CD14-positive monocyte (primary cell): Measurements from ENCODE around the gene UBE2D3. TPM values are rescaled to one million over a fixed set of nuclear protein-coding genes. Genes with fewer than 3 reads are reported as not detected.
A peak's percentile ranks its signal among the peaks of the same experiment; 100 is the strongest.

Experiments
- DNase-seq, 3 donors: peaks; one replicate each; pipeline ENCODE4 v3.0.0-alpha.2; 2011 to 2022
- H2AFZ ChIP-seq: 2 replicates; pipeline ENCODE4 v1.6.0; 2012; ENCODE audit warnings: mild to moderate bottlenecking, low read depth, low read length, inconsistent platforms; ENCODE audit not compliant: insufficient read depth, poor library complexity, severe bottlenecking
- H3K27ac ChIP-seq, 2 donors: 1 replicate in 1 of 2; 2 replicates in 1 of 2; pipeline ENCODE4 v1.5.1; 2012 to 2013; ENCODE audit warnings: low read length in 2 of 2, control low read depth in 1 of 2, inconsistent platforms in 1 of 2, low read depth in 1 of 2, mild to moderate bottlenecking in 1 of 2
- H3K27me3 ChIP-seq, 2 donors: one replicate each; pipeline versions ENCODE4 v1.6.0 to v1.6.1; 2011 to 2013; ENCODE audit warnings: low read length in 2 of 2; ENCODE audit not compliant: control insufficient read depth in 2 of 2, insufficient read depth in 2 of 2
- H3K36me3 ChIP-seq, 2 donors: replicated peaks in 1 of 2; 1 replicate in 1 of 2; 2 replicates in 1 of 2; pipeline versions ENCODE4 v1.5.1 to v1.6.1; 2012 to 2013; ENCODE audit warnings: low read length in 2 of 2, control low read depth in 1 of 2, inconsistent platforms in 1 of 2, mild to moderate bottlenecking in 1 of 2; ENCODE audit not compliant: insufficient read depth in 2 of 2, control insufficient read depth in 1 of 2
- H3K4me1 ChIP-seq, 2 donors: 1 replicate in 1 of 2; 2 replicates in 1 of 2; pipeline versions ENCODE4 v1.5.1 to v1.6.1; 2012 to 2013; ENCODE audit warnings: low read length in 2 of 2, control low read depth in 1 of 2, inconsistent platforms in 1 of 2, mild to moderate bottlenecking in 1 of 2, moderate library complexity in 1 of 2; ENCODE audit not compliant: insufficient read depth in 2 of 2, control insufficient read depth in 1 of 2
- H3K4me2 ChIP-seq: replicated peaks from 2 replicates; pipeline ENCODE3; 2012; ENCODE audit warnings: low read length, moderate library complexity, mild to moderate bottlenecking; ENCODE audit not compliant: poor library complexity, severe bottlenecking; ENCODE audit errors: extremely low read depth
- H3K4me3 ChIP-seq, 3 experiments: fragments of 200-600 bp in 1 of 3; sonication (generic) in 1 of 3; replicated peaks in 1 of 3; 1 replicate in 2 of 3; 2 replicates in 1 of 3; pipeline ENCODE4 v1.5.1; 2011 to 2013; ENCODE audit warnings: low read length in 3 of 3, mild to moderate bottlenecking in 3 of 3, control low read depth in 2 of 3, low read depth in 2 of 3, inconsistent platforms in 1 of 3, moderate library complexity in 1 of 3
- H3K79me2 ChIP-seq: 2 replicates; pipeline ENCODE4 v1.6.0; 2012; ENCODE audit warnings: mild to moderate bottlenecking, control low read depth, inconsistent platforms, low read length, moderate library complexity; ENCODE audit not compliant: insufficient read depth
- H3K9ac ChIP-seq: 2 replicates; pipeline ENCODE4 v1.6.0; 2017; ENCODE audit warnings: low read length, mild to moderate bottlenecking; ENCODE audit not compliant: insufficient read depth, poor library complexity, severe bottlenecking
- H3K9me3 ChIP-seq, 2 donors: replicated peaks in 1 of 2; 1 replicate in 1 of 2; 2 replicates in 1 of 2; pipeline versions ENCODE4 v1.5.1 to v1.6.1; 2012 to 2013; ENCODE audit warnings: low read length in 2 of 2, control low read depth in 1 of 2; ENCODE audit not compliant: control insufficient read depth in 1 of 2, insufficient read depth in 1 of 2
- H4K20me1 ChIP-seq: 2 replicates; pipeline ENCODE4 v1.6.0; 2012; ENCODE audit warnings: mild to moderate bottlenecking, low read length, control low read depth, moderate library complexity; ENCODE audit not compliant: insufficient read depth
- H3K27ac Mint-ChIP-seq, 7 donors: one replicate each; pipeline ENCODE4 v1.8.0; 2020; ENCODE audit warnings: mild to moderate bottlenecking in 7 of 7, mixed read lengths in 7 of 7, moderate library complexity in 6 of 7, inconsistent platforms in 2 of 7
- H3K27me3 Mint-ChIP-seq, 3 donors: one replicate each; pipeline ENCODE4 v1.8.0; 2021 to 2022; ENCODE audit warnings: low read depth in 3 of 3, mild to moderate bottlenecking in 3 of 3, mixed read lengths in 3 of 3, moderate library complexity in 3 of 3, inconsistent platforms in 1 of 3
- H3K36me3 Mint-ChIP-seq, 2 donors: one replicate each; pipeline ENCODE4 v1.8.0; 2020; ENCODE audit warnings: mixed read lengths in 2 of 2, inconsistent platforms in 1 of 2, mild to moderate bottlenecking in 1 of 2
- H3K4me1 Mint-ChIP-seq: one replicate; pipeline ENCODE4 v1.8.0; 2020; ENCODE audit warnings: mild to moderate bottlenecking, mixed read lengths
- H3K4me3 Mint-ChIP-seq, 2 donors: one replicate each; pipeline ENCODE4 v1.8.0; 2020; ENCODE audit warnings: mild to moderate bottlenecking in 2 of 2, mixed read lengths in 2 of 2, moderate library complexity in 1 of 2
- H3K9me3 Mint-ChIP-seq, 7 donors: one replicate each; pipeline ENCODE4 v1.8.0; 2020 to 2022; ENCODE audit warnings: mixed read lengths in 7 of 7, mild to moderate bottlenecking in 6 of 7, moderate library complexity in 6 of 7, inconsistent platforms in 2 of 7
- whole genome bisulfite sequencing: methylation state at CpG from one replicate; pipeline ENCODE4 v1.1.5; 2013; ENCODE audit warnings: missing lambda C conversion rate; ENCODE audit not compliant: insufficient coverage; 5-methylcytosine and 5-hydroxymethylcytosine counted together
- intact Hi-C, 2 donors: fragments of 100-400 bp; cut with micrococcal nuclease; formaldehyde crosslinking; loops; one replicate each; pipeline versions ENCODE4 v1.15.0 to v1.15.1; 2023
- polyA plus RNA-seq, 3 donors: library from polyadenylated mRNA; depleted of rRNA in 1 of 3; unstranded in 2 of 3; stranded (reverse) in 1 of 3; fragments of 300-500 nt in 2 of 3; fragments of >200 nt in 1 of 3; fragmentation: Illumina TruSeq in 2 of 3; gene quantifications; 1 replicate in 2 of 3; 2 replicates in 1 of 3; pipeline ENCODE4 v1.2.3, GENCODE V29; 2012 to 2021
- TF ChIP-seq, protein P1 (sequence below): fragments of 200-600 bp; IDR thresholded peaks from one replicate; pipeline ENCODE4 v1.8.0; 2022; ENCODE audit warnings: antibody characterized with exemption, mild to moderate bottlenecking

The UBE2D3 gene
- polyA plus RNA-seq, 3 donors: 340 to 499 (median 457) TPM

- Mint-ChIP-seq H3K9me3 (no peaks in the 10 kb centered on the region), H3K36me3 (peaks cover 44 to 75% of the 10 kb centered on the region in 2 donors), H3K4me3 (no peak overlapping the region), H3K4me1 (peaks cover 57% of the 10 kb centered on the region), H3K27me3 (peaks cover 0 to 1% (median 0%) of the 10 kb centered on the region in 3 donors), H3K27ac (peak overlapping the region in 3 of 7 donors; percentile 35 to 70 (median 58))
- no CpG with 5 or more reads among the region's 2 CpGs for WGBS
- H3K36me3 ChIP-seq: peaks cover 26 to 63% of the 10 kb centered on the region in 2 donors
- H2AFZ ChIP-seq: no peak overlapping the region
- H3K9me3 ChIP-seq: no peaks in the 10 kb centered on the region
- intact Hi-C loops: no loop called here
- no peaks in the 10 kb centered on the region for H3K27me3 ChIP-seq
- H3K9ac ChIP-seq: no peak overlapping the region
- peak overlapping the region in 1 of 2 donors; percentile 44 for H3K27ac ChIP-seq
- H3K4me2 ChIP-seq: no peak overlapping the region
- TF ChIP-seq, protein P1, sequence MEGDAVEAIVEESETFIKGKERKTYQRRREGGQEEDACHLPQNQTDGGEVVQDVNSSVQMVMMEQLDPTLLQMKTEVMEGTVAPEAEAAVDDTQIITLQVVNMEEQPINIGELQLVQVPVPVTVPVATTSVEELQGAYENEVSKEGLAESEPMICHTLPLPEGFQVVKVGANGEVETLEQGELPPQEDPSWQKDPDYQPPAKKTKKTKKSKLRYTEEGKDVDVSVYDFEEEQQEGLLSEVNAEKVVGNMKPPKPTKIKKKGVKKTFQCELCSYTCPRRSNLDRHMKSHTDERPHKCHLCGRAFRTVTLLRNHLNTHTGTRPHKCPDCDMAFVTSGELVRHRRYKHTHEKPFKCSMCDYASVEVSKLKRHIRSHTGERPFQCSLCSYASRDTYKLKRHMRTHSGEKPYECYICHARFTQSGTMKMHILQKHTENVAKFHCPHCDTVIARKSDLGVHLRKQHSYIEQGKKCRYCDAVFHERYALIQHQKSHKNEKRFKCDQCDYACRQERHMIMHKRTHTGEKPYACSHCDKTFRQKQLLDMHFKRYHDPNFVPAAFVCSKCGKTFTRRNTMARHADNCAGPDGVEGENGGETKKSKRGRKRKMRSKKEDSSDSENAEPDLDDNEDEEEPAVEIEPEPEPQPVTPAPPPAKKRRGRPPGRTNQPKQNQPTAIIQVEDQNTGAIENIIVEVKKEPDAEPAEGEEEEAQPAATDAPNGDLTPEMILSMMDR: no peak
- H3K4me1 ChIP-seq: peaks cover 35 to 51% of the 10 kb centered on the region in 2 donors
- peaks cover 100% of the 10 kb centered on the region for H3K79me2 ChIP-seq
- peaks cover 100% of the 10 kb centered on the region for H4K20me1 ChIP-seq
- peak in 1 of 3 donors; percentile 51 for DNase-seq
- H3K4me3 ChIP-seq: no peak overlapping the region
These were observed 11.4 kb downstream of the UBE2D3 start for GRCh38 chr4:102815981-102816380.

GRCh38 chr4:102809691-102810090 is 17.7 kb downstream of the UBE2D3 start:
- H2AFZ ChIP-seq: no peak overlapping the region
- no peaks in the 10 kb centered on the region for H3K9me3 Mint-ChIP-seq
- no peak overlapping the region for H3K27ac ChIP-seq
- H3K4me1 ChIP-seq: no peaks in the 10 kb centered on the region
- H3K4me1 Mint-ChIP-seq: peaks cover 21% of the 10 kb centered on the region
- H3K36me3 ChIP-seq: peaks cover 50 to 95% of the 10 kb centered on the region in 2 donors
- no CpG with 5 or more reads among the region's 2 CpGs for WGBS
- H4K20me1 ChIP-seq: peaks cover 100% of the 10 kb centered on the region
- H3K9me3 ChIP-seq: no peaks in the 10 kb centered on the region
- H3K9ac ChIP-seq: no peak overlapping the region
- intact Hi-C loops: loop anchor here in 1 of 2 donors (10.0 kb wide), 1 partner anchor 65 kb away; no protein-coding TSS in a partner anchor
- TF ChIP-seq, protein P1: no peak
- H3K27me3 Mint-ChIP-seq: peaks cover 0 to 2% (median 0%) of the 10 kb centered on the region in 3 donors
- H3K27ac Mint-ChIP-seq: peak overlapping the region in 3 of 7 donors; percentile 27 to 80 (median 73)
- DNase-seq: no peak
- no peak overlapping the region for H3K4me3 Mint-ChIP-seq
- no peak overlapping the region for H3K4me2 ChIP-seq
- no peak overlapping the region for H3K4me3 ChIP-seq
- no peaks in the 10 kb centered on the region for H3K27me3 ChIP-seq
- peaks cover 57 to 86% of the 10 kb centered on the region in 2 donors for H3K36me3 Mint-ChIP-seq
- H3K79me2 ChIP-seq: peaks cover 100% of the 10 kb centered on the region
